ENCODE data around the gene HOXC5.

- TF ChIP-seq CTCF (IDR thresholded peaks at IDR 0.05; ENCODE audit: insufficient read depth, low read depth, low read length) (no peak), EZH2 (IDR thresholded peaks at IDR 0.05; ENCODE audit: insufficient read depth, low read length) (no peak)
Observed at GRCh38 chr12:54006559-54007220, 26.2 kb upstream of the HOXC5 start.
